HUES64 (cell line): ENCODE measurements around the gene PDZRN3.

Source experiments
- H3K27ac ChIP-seq: 2 replicates; pipeline ENCODE4 v1.7.0; 2013; ENCODE audit warnings: low read depth, low read length, inconsistent platforms
- H3K27me3 ChIP-seq: 2 replicates; pipeline ENCODE4 v1.6.1; 2013; ENCODE audit warnings: mild to moderate bottlenecking, low read length; ENCODE audit not compliant: insufficient read depth
- H3K36me3 ChIP-seq: 2 replicates; pipeline ENCODE4 v1.6.1; 2013; ENCODE audit warnings: mild to moderate bottlenecking, low read length; ENCODE audit not compliant: insufficient read depth
- H3K4me1 ChIP-seq: 2 replicates; pipeline ENCODE4 v1.6.1; 2013; ENCODE audit warnings: mild to moderate bottlenecking, low read length, moderate library complexity; ENCODE audit not compliant: insufficient read depth
- H3K4me3 ChIP-seq: 2 replicates; pipeline ENCODE4 v1.5.1; 2013; ENCODE audit warnings: mild to moderate bottlenecking, low read length, moderate library complexity
- H3K9ac ChIP-seq: 2 replicates; pipeline ENCODE4 v1.6.1; 2013; ENCODE audit warnings: mild to moderate bottlenecking, low read depth, low read length
- H3K9me3 ChIP-seq: 2 replicates; pipeline ENCODE4 v1.6.1; 2013; ENCODE audit warnings: low read depth, low read length; ENCODE audit not compliant: insufficient read depth
- WGBS: fragments of 150-250, 120-280 bp; methylation state at CpG from one replicate; pipeline ENCODE4 v1.1.7; 2013; ENCODE audit warnings: missing lambda C conversion rate; 5-methylcytosine and 5-hydroxymethylcytosine counted together

PDZRN3 gene

GRCh38 chr3:73490453-73491286 lies 134.1 kb downstream of the PDZRN3 start:
- H3K9me3 ChIP-seq = no peaks in the 10 kb centered on the region
- H3K4me1 ChIP-seq = peaks cover 35% of the 10 kb centered on the region
- H3K36me3 ChIP-seq = no peaks in the 10 kb centered on the region
- no peaks in the 10 kb centered on the region for H3K27me3 ChIP-seq
- H3K4me3 ChIP-seq = no peak overlapping the region
- H3K9ac ChIP-seq = no peak overlapping the region
- peak overlapping the region; percentile 29; the same call in 1 of the 2 replicates for H3K27ac ChIP-seq
- WGBS = 24% methylated on average over 8 of the region's 8 CpGs

- Histone ChIP-seq H3K9me3 (no peaks in the 10 kb centered on the region), H3K36me3 (no peaks in the 10 kb centered on the region), H3K27ac (no peak overlapping the region), H3K27me3 (no peaks in the 10 kb centered on the region), H3K4me3 (no peak overlapping the region), H3K4me1 (peaks cover 61% of the 10 kb centered on the region), H3K9ac (no peak overlapping the region)
- WGBS = 69% methylated on average over 4 of the region's 4 CpGs
Measured at GRCh38 chr3:73485877-73486330, 138.8 kb downstream of the PDZRN3 start.

GRCh38 chr3:73484656-73485248 lies 140.0 kb downstream of the PDZRN3 start:
- no peaks in the 10 kb centered on the region for H3K36me3 ChIP-seq
- peak overlapping the region; percentile 34 for H3K4me3 ChIP-seq
- H3K4me1 ChIP-seq = peaks cover 50% of the 10 kb centered on the region
- H3K27me3 ChIP-seq = no peaks in the 10 kb centered on the region
- no peaks in the 10 kb centered on the region for H3K9me3 ChIP-seq
- peak overlapping the region; percentile 77; the same call in 1 of the 2 replicates for H3K27ac ChIP-seq
- WGBS = 10% methylated on average over 7 of the region's 7 CpGs
- H3K9ac ChIP-seq = no peak overlapping the region

GRCh38 chr3:73481888-73482287 lies 142.9 kb downstream of the PDZRN3 start:
- Histone ChIP-seq H3K4me3 (no peak overlapping the region), H3K9ac (no peak overlapping the region), H3K36me3 (no peaks in the 10 kb centered on the region), H3K4me1 (peaks cover 46% of the 10 kb centered on the region), H3K27me3 (no peaks in the 10 kb centered on the region), H3K9me3 (0 out of 2 replicates have a peak, but pooled peaks cover 7% of the 10 kb centered on the region), H3K27ac (no peak overlapping the region)
- WGBS = 95% methylated on average over 3 of the region's 3 CpGs

GRCh38 chr3:73480187-73480672 lies 144.5 kb downstream of the PDZRN3 start:
- Histone ChIP-seq H3K27ac (no peak overlapping the region), H3K27me3 (no peaks in the 10 kb centered on the region), H3K4me1 (peaks cover 30% of the 10 kb centered on the region), H3K4me3 (no peak overlapping the region), H3K9ac (no peak overlapping the region), H3K9me3 (0 out of 2 replicates have a peak, but pooled peaks cover 9% of the 10 kb centered on the region), H3K36me3 (no peaks in the 10 kb centered on the region)
- 94% methylated on average over 3 of the region's 3 CpGs for WGBS

GRCh38 chr3:73479325-73479724 lies 145.4 kb downstream of the PDZRN3 start:
- Histone ChIP-seq H3K4me3 (no peak overlapping the region), H3K9me3 (0 out of 2 replicates have a peak, but pooled peaks cover 9% of the 10 kb centered on the region), H3K27me3 (no peaks in the 10 kb centered on the region), H3K9ac (no peak overlapping the region), H3K27ac (no peak overlapping the region), H3K36me3 (no peaks in the 10 kb centered on the region), H3K4me1 (peaks cover 21% of the 10 kb centered on the region)
- 97% methylated on average over 5 of the region's 5 CpGs for WGBS

GRCh38 chr3:73478858-73479257 lies 145.9 kb downstream of the PDZRN3 start:
- Histone ChIP-seq H3K27ac (no peak overlapping the region), H3K27me3 (no peaks in the 10 kb centered on the region), H3K9ac (no peak overlapping the region), H3K4me1 (peaks cover 16% of the 10 kb centered on the region), H3K36me3 (no peaks in the 10 kb centered on the region), H3K4me3 (no peak overlapping the region), H3K9me3 (0 out of 2 replicates have a peak, but pooled peaks cover 9% of the 10 kb centered on the region)
- WGBS = 96% methylated on average over 1 of the region's 1 CpG

GRCh38 chr3:73475717-73476116 lies 149.0 kb downstream of the PDZRN3 start:
- 86% methylated on average over 2 of the region's 2 CpGs for WGBS
- Histone ChIP-seq H3K9ac (no peak overlapping the region), H3K27ac (no peak overlapping the region), H3K4me1 (peaks cover 13% of the 10 kb centered on the region; the same call in 1 of the 2 replicates), H3K9me3 (0 out of 2 replicates have a peak, but pooled peaks cover 9% of the 10 kb centered on the region), H3K4me3 (no peak overlapping the region), H3K36me3 (no peaks in the 10 kb centered on the region), H3K27me3 (no peaks in the 10 kb centered on the region)

- peaks cover 13% of the 10 kb centered on the region; the same call in 1 of the 2 replicates for H3K4me1 ChIP-seq
- H3K4me3 ChIP-seq = no peak overlapping the region
- no peaks in the 10 kb centered on the region for H3K27me3 ChIP-seq
- no peaks in the 10 kb centered on the region for H3K36me3 ChIP-seq
- 97% methylated on average over 4 of the region's 4 CpGs for WGBS
- H3K27ac ChIP-seq = no peak overlapping the region
- H3K9ac ChIP-seq = no peak overlapping the region
- H3K9me3 ChIP-seq = 0 out of 2 replicates have a peak, but pooled peaks cover 9% of the 10 kb centered on the region
Measured at GRCh38 chr3:73475175-73475574, 149.6 kb downstream of the PDZRN3 start.

GRCh38 chr3:73474619-73475018 lies 150.1 kb downstream of the PDZRN3 start:
- Histone ChIP-seq H3K27me3 (no peaks in the 10 kb centered on the region), H3K9ac (no peak overlapping the region)
- WGBS = 95% methylated on average over 1 of the region's 1 CpG

GRCh38 chr3:73473898-73474416 lies 150.8 kb downstream of the PDZRN3 start:
- peaks cover 13% of the 10 kb centered on the region; the same call in 1 of the 2 replicates for H3K4me1 ChIP-seq
- H3K9ac ChIP-seq = no peak overlapping the region
- H3K36me3 ChIP-seq = no peaks in the 10 kb centered on the region
- H3K9me3 ChIP-seq = 0 out of 2 replicates have a peak, but pooled peaks cover 9% of the 10 kb centered on the region
- WGBS = 78% methylated on average over 3 of the region's 4 CpGs
- H3K27ac ChIP-seq = no peak overlapping the region
- H3K4me3 ChIP-seq = no peak overlapping the region
- no peaks in the 10 kb centered on the region for H3K27me3 ChIP-seq

More at GRCh38 chr3:73474619-73475018, 150.1 kb downstream of the PDZRN3 start:
- Histone ChIP-seq H3K36me3 (no peaks in the 10 kb centered on the region), H3K27ac (no peak overlapping the region), H3K4me1 (peaks cover 13% of the 10 kb centered on the region; the same call in 1 of the 2 replicates), H3K9me3 (0 out of 2 replicates have a peak, but pooled peaks cover 9% of the 10 kb centered on the region), H3K4me3 (no peak overlapping the region)
